Testis (tissue), 3 donors: ENCODE measurements around the gene ITPKC. TPM values are rescaled to one million over a fixed set of nuclear protein-coding genes. Genes with fewer than 3 reads are reported as not detected.

Experiments used
- DNase-seq: peaks from one replicate; pipeline ENCODE4 v3.0.0-alpha.2; 2019
- H3K27ac ChIP-seq, 2 donors: fragments of 200-600 bp; sonication (generic); one replicate each; pipeline ENCODE4 v1.5.1; 2019
- H3K27me3 ChIP-seq: fragments of 200-600 bp; sonication (generic); one replicate; pipeline ENCODE4 v1.5.1; 2019
- H3K36me3 ChIP-seq: fragments of 200-600 bp; sonication (generic); one replicate; pipeline ENCODE4 v1.5.1; 2017; ENCODE audit warnings: low read depth; ENCODE audit errors: missing control alignments
- H3K4me1 ChIP-seq: fragments of 200-600 bp; sonication (generic); one replicate; pipeline ENCODE4 v1.5.1; 2019
- H3K4me3 ChIP-seq, 2 donors: fragments of 200-600 bp; sonication (generic); one replicate each; pipeline ENCODE4 v1.5.1; 2017 to 2019
- H3K9me3 ChIP-seq: fragments of 200-600 bp; sonication (generic); one replicate; pipeline ENCODE4 v1.5.1; 2017
- CTCF ChIP-seq, 3 experiments: fragments of 450-650 bp in 2 of 3; fragments of 200-600 bp in 1 of 3; sonication (generic) in 1 of 3; IDR thresholded peaks; one replicate each; pipeline ENCODE4 v1.5.1; 2016 to 2019; ENCODE audit warnings: antibody characterized with exemption in 3 of 3, mild to moderate bottlenecking in 2 of 3, moderate library complexity in 1 of 3
- POLR2A ChIP-seq: fragments of 450-650 bp; IDR thresholded peaks from one replicate; pipeline ENCODE4 v1.6.1; 2017; ENCODE audit warnings: antibody characterized with exemption, mild to moderate bottlenecking, moderate library complexity
- WGBS, 2 donors: methylation state at CpG; one replicate each; pipeline ENCODE4 v1.1.5; 2018; 5-methylcytosine and 5-hydroxymethylcytosine counted together
- intact Hi-C: fragments of 100-400 bp; cut with DNase I; formaldehyde crosslinking; loops from one replicate; pipeline ENCODE4 v1.15.1; 2023; ENCODE audit warnings: low total_unique reads
- polyA plus RNA-seq: library from polyadenylated mRNA; stranded (reverse); fragments of 350-450 nt; fragmentation: Illumina TruSeq; extraction: RNeasy Lipid Tissue Mini Kit (QIAGEN cat#74804); gene quantifications from one replicate; pipeline ENCODE4 v1.2.3, GENCODE V29; 2014; ENCODE audit warnings: low read depth, low replicate concordance; ENCODE audit not compliant: insufficient read depth
- total RNA-seq, 2 donors: library from RNA; depleted of rRNA; stranded (reverse); fragments of >200 nt; gene quantifications; one replicate each; pipeline ENCODE4 v1.2.3, GENCODE V29; 2016

The ITPKC gene
- total and polyA plus RNA-seq, 3 donors from 2014 or later: 11.6 to 20.8 (median 19.2) TPM

- TF ChIP-seq POLR2A (no peak), CTCF (IDR thresholded peaks at IDR 0.05) (no peak)
- intact Hi-C loops: no loop called here
- Histone ChIP-seq H3K27me3 (no peaks in the 10 kb centered on the region), H3K9me3 (no peaks in the 10 kb centered on the region), H3K36me3 (no peaks in the 10 kb centered on the region), H3K4me1 (peaks cover 22% of the 10 kb centered on the region), H3K27ac (peak overlapping the region; percentile 39 to 73), H3K4me3 (no peak overlapping the region)
- WGBS, 2 donors: 68 to 70% methylated on average over 6 of the region's 6 CpGs
- peak; percentile 78 for DNase-seq
These were observed 23.8 kb downstream of the ITPKC start for GRCh38 chr19:40740747-40741146.

- no peaks in the 10 kb centered on the region for H3K27me3 ChIP-seq
- H3K4me3 ChIP-seq: no peak overlapping the region
- no peaks in the 10 kb centered on the region for H3K36me3 ChIP-seq
- TF ChIP-seq CTCF (IDR thresholded peaks at IDR 0.05): no peak
- no peak for TF ChIP-seq POLR2A
- intact Hi-C loops: no loop called here
- peaks cover 23% of the 10 kb centered on the region for H3K4me1 ChIP-seq
- 89 to 90% methylated on average over 9 to 10 of the region's 10 CpGs for WGBS, 2 donors
- no peak for DNase-seq
- no peaks in the 10 kb centered on the region for H3K9me3 ChIP-seq
- H3K27ac ChIP-seq: peak overlapping the region; percentile 39 to 73
These were observed 24.8 kb downstream of the ITPKC start for GRCh38 chr19:40741527-40742390.

- H3K27ac ChIP-seq: no peak overlapping the region
These were observed 25.6 kb downstream of the ITPKC start for GRCh38 chr19:40742477-40742876.

GRCh38 chr19:40742886-40743285 is 26.0 kb downstream of the ITPKC start:
- intact Hi-C loops: no loop called here
- Histone ChIP-seq H3K4me1 (peaks cover 23% of the 10 kb centered on the region), H3K27ac (no peak overlapping the region)

More at GRCh38 chr19:40742477-40742876, 25.6 kb downstream of the ITPKC start:
- DNase-seq: no peak
- intact Hi-C loops: no loop called here
- Histone ChIP-seq H3K4me1 (peaks cover 23% of the 10 kb centered on the region), H3K9me3 (no peaks in the 10 kb centered on the region), H3K36me3 (no peaks in the 10 kb centered on the region), H3K4me3 (no peak overlapping the region), H3K27me3 (no peaks in the 10 kb centered on the region)
- WGBS, 2 donors: 88 to 92% methylated on average over 6 to 16 of the region's 17 CpGs
- TF ChIP-seq CTCF (IDR thresholded peaks at IDR 0.05) (no peak), POLR2A (no peak)

More at GRCh38 chr19:40742886-40743285, 26.0 kb downstream of the ITPKC start:
- H3K9me3 ChIP-seq: no peaks in the 10 kb centered on the region
- TF ChIP-seq POLR2A: no peak
- no peak for TF ChIP-seq CTCF (IDR thresholded peaks at IDR 0.05)
- H3K27me3 ChIP-seq: no peaks in the 10 kb centered on the region
- 89 to 97% methylated on average over 10 to 12 of the region's 12 CpGs for WGBS, 2 donors
- H3K4me3 ChIP-seq: no peak overlapping the region
- H3K36me3 ChIP-seq: no peaks in the 10 kb centered on the region
- DNase-seq: no peak
